Stomach (tissue), 9 donors: ENCODE results near the gene GARS1. TPM values are rescaled to one million over a fixed set of nuclear protein-coding genes. Genes with fewer than 3 reads are reported as not detected.

Source experiments
- DNase-seq, 2 donors: peaks; one replicate each; pipeline versions ENCODE4 v3.0.0 to v3.0.0-alpha.2; 2013 to 2019
- H3K27ac ChIP-seq, 5 donors: fragments of 200-600 bp in 4 of 5; sonication (generic) in 4 of 5; one replicate each; pipeline ENCODE4 v1.5.1; 2013 to 2019; ENCODE audit warnings: mild to moderate bottlenecking in 1 of 5, moderate library complexity in 1 of 5
- H3K27me3 ChIP-seq, 3 donors: fragments of 200-600 bp; sonication (generic); one replicate each; pipeline ENCODE4 v1.5.1; 2017 to 2019; ENCODE audit warnings: mixed run types in 1 of 3
- H3K36me3 ChIP-seq, 4 donors: fragments of 200-600 bp; sonication (generic); 1 replicate in 3 of 4; 2 replicates in 1 of 4; pipeline ENCODE4 v1.5.1; 2016 to 2019
- H3K4me1 ChIP-seq, 4 donors: fragments of 200-600 bp; sonication (generic); one replicate each; pipeline ENCODE4 v1.5.1; 2016 to 2019
- H3K4me3 ChIP-seq, 4 donors: fragments of 200-600 bp; sonication (generic) in 3 of 4; one replicate each; pipeline ENCODE4 v1.5.1; 2016 to 2019; ENCODE audit warnings: mild to moderate bottlenecking in 1 of 4
- H3K9me3 ChIP-seq, 4 donors: fragments of 200-600 bp; sonication (generic); one replicate each; pipeline ENCODE4 v1.5.1; 2016 to 2019
- CTCF ChIP-seq, 7 experiments: fragments of 450-650 bp in 4 of 7; fragments of 200-600 bp in 3 of 7; sonication (generic) in 3 of 7; IDR thresholded peaks; one replicate each; pipeline ENCODE4 v1.5.1; 2016 to 2019; ENCODE audit warnings: antibody characterized with exemption in 7 of 7, control low read depth in 2 of 7, mild to moderate bottlenecking in 1 of 7
- EP300 ChIP-seq: sonication (generic); formaldehyde crosslinking; IDR thresholded peaks from one replicate; pipeline ENCODE4 v1.6.1; 2017; ENCODE audit warnings: antibody characterized with exemption
- POLR2A ChIP-seq, 4 donors: fragments of 450-650 bp; IDR thresholded peaks; one replicate each; pipeline ENCODE4 v1.6.1; 2016; ENCODE audit warnings: antibody characterized with exemption in 4 of 4, control low read depth in 2 of 4, mild to moderate bottlenecking in 1 of 4, moderate library complexity in 1 of 4
- POLR2AphosphoS5 ChIP-seq, 3 donors: sonication (generic); formaldehyde crosslinking; IDR thresholded peaks; one replicate each; pipeline ENCODE4 v1.6.1; 2016; ENCODE audit warnings: antibody characterized with exemption in 3 of 3
- WGBS, 5 donors: extraction: QIAGEN DNeasy Blood & Tissue Kit in 3 of 5; methylation state at CpG; one replicate each; pipeline versions ENCODE4 v1.1.5 to v1.1.7; 2013 to 2018; 5-methylcytosine and 5-hydroxymethylcytosine counted together
- intact Hi-C: fragments of 100-400 bp; cut with DNase I; formaldehyde crosslinking; loops from one replicate; pipeline ENCODE4 v1.15.1; 2023; ENCODE audit warnings: low total_unique reads
- polyA plus RNA-seq, 3 donors: library from polyadenylated mRNA; stranded (reverse); fragments of 200-250 nt; gene quantifications; one replicate each; pipeline ENCODE4 v1.2.3, GENCODE V29; 2013
- total RNA-seq, 5 donors: library from RNA; depleted of rRNA; stranded (reverse); fragments of >200 nt; gene quantifications; one replicate each; pipeline versions ENCODE4 v1.1.0 to v1.2.3, GENCODE V29; 2014 to 2016
- donor health status: healthy with polysubstance abuse.
- donor health status: Bipolar disorder and iron deficiency.
- donor health status: healthy.

Gene GARS1
- total and polyA plus RNA-seq, 8 donors = 37.5 to 124 (median 74.8) TPM

DNA sequence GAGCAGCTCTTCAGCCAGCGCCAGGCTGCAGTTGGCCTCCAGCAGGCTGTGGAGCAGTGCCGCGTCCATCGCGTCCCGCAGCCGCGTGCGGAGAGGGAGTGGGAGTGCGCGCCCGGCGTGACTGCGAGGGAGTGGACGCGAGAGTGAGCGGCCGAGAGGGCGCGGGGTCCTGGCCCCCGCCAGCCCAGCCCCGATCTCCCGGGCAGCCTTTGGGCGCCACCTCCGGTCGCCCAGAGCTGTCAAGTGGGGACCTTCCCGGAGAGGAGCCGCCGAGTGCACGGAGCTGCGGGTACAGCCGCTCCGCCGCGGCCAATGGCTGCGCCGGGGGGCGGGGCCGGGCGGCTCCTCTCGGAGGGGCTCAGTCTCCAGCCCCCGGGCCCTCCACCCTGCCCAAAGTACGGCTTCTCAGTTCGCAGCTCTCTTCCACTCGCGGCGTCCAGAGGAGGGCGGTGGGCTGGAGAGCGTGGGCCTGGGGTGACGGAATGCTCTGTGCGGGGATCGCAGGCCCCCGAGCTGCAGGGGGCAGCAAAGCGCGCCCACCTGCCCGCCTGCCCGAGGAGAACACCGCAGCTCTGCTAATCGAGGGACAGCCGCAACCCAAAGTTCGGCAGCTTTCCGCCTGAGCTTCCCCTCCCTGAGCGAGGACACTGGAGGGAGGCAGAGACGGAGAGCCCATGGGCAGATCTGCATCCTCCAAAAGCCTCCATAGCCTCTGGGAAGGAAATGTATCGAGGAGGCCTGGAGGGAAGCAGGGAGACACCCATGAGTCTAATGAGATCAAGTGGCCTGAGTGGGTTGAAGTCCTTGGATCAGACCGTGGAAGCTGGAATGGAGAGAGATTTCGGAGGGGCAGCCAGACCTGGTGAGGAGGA, 87.8 kb downstream of the GARS1 start, which contains the start of gene CRHR2:
CRHR2 (minus strand) TSS at position 245 of the 872 bp plus-strand sequence; CDS start at position 69, 176 bp downstream.
- TF ChIP-seq CTCF (IDR thresholded peaks at IDR 0.05) (peak in 2 of 7 experiments; percentile 20 to 27), EP300 (no peak), POLR2A (IDR thresholded peaks at IDR 0.05) (no peak), POLR2AphosphoS5 (IDR thresholded peaks at IDR 0.05) (no peak)
- H3K4me1 ChIP-seq = peaks cover 10 to 20% (median 17%) of the 10 kb centered on the region in 4 donors
- intact Hi-C loops = no loop called here
- no peak within 1 kb of the TSS for H3K27ac ChIP-seq
- peak within 1 kb of the TSS; percentile 44 to 55 (median 48) for H3K4me3 ChIP-seq
- peaks cover 11 to 82% (median 50%) of the 10 kb centered on the region in 3 donors for H3K27me3 ChIP-seq
- DNase-seq = peak in 1 of 2 donors; percentile 64
- H3K36me3 ChIP-seq = no peaks in the 10 kb centered on the region
- H3K9me3 ChIP-seq = no peaks in the 10 kb centered on the region
- WGBS, 5 donors = 5 to 10% (median 6%) methylated on average over 25 to 67 of the region's 67 CpGs

DNA sequence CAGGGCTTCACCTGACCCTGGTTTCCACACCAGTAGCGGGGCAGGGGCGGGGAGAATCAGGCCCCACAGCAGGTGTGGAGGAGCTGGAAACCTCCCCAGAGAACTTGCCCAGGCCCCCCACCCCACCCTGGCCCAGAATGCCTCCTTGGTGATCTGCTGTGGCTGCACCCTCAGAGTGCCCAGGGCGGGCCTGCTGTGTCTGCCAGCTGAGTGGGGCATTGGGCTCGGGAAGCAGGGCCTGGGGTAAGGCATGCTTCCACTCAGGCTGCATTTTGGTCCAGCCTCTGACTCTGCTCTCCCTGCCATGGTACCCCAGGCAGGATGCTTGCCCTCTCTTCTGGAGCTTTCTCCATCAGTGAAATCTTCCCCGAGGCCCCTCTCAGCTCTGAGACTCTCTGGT, 88.6 kb downstream of the GARS1 start:
- Histone ChIP-seq H3K4me1 (peaks cover 10 to 20% (median 17%) of the 10 kb centered on the region in 4 donors), H3K4me3 (no peak overlapping the region), H3K36me3 (no peaks in the 10 kb centered on the region), H3K27ac (no peak overlapping the region), H3K9me3 (no peaks in the 10 kb centered on the region), H3K27me3 (peaks cover 11 to 73% (median 50%) of the 10 kb centered on the region in 3 donors)
- TF ChIP-seq POLR2A (IDR thresholded peaks at IDR 0.05) = no peak
- no peak for TF ChIP-seq POLR2AphosphoS5 (IDR thresholded peaks at IDR 0.05)
- TF ChIP-seq CTCF (IDR thresholded peaks at IDR 0.05) = no peak
- no peak for DNase-seq
- intact Hi-C loops = no loop called here
- 75 to 86% (median 82%) methylated on average over 5 of the region's 5 CpGs for WGBS, 5 donors

Other genes with a start within 250 kb of the GARS1 start
- gene NOD1, start 116.1 kb upstream of the GARS1 start, total RNA-seq = 10 to 100 TPM in 2 of 5 donors, 1 to 10 TPM in 3; 2.3 to 18.3 (median 7.0) TPM
- gene NOD1, start 116.1 kb upstream of the GARS1 start, polyA plus RNA-seq = 1 to 10 TPM; 4.2 to 6.0 (median 4.7) TPM
- 10 to 100 TPM in 2 of 5 donors, 1 to 10 TPM in 2, not detected in 1; 2.9 to 25.7 (median 11.8) TPM for gene GGCT, start 90.0 kb upstream of the GARS1 start, total RNA-seq
- gene GGCT, start 90.0 kb upstream of the GARS1 start, polyA plus RNA-seq = 10 to 100 TPM; 49.2 to 56.5 (median 53.6) TPM
- not detected for gene CRHR2, start 87.6 kb downstream of the GARS1 start, total RNA-seq
- not detected for gene CRHR2, start 87.6 kb downstream of the GARS1 start, polyA plus RNA-seq
- 10 to 100 TPM in 2 of 5 donors, 1 to 10 TPM in 3; 1.8 to 27.2 (median 8.4) TPM for gene INMT, start 157.3 kb downstream of the GARS1 start, total RNA-seq
- 1 to 10 TPM; 3.2 to 7.2 (median 7.0) TPM for gene INMT, start 157.3 kb downstream of the GARS1 start, polyA plus RNA-seq
- 10 to 100 TPM in 2 of 5 donors, 1 to 10 TPM in 2, not detected in 1; 6.4 to 22.8 (median 9.2) TPM for gene MINDY4, start 176.5 kb downstream of the GARS1 start, total RNA-seq
- 1 to 10 TPM; 1.6 to 2.2 (median 1.7) TPM for gene MINDY4, start 176.5 kb downstream of the GARS1 start, polyA plus RNA-seq